Hepatocyte (in vitro differentiated cells): Measurements from ENCODE around the gene HERC4. TPM values are rescaled to one million over a fixed set of nuclear protein-coding genes. Genes with fewer than 3 reads are reported as not detected.
"Not testable (repeated sequence)": the region's sequence is repeated elsewhere in the genome, so short reads cannot be mapped to it uniquely, and the experiment has no call there.

Experiments used
- DNase-seq: peaks from one replicate; pipeline ENCODE4 v3.0.0-alpha.2; 2016; ENCODE audit warnings: low spot score
- H2AFZ ChIP-seq: fragments of 200-600 bp; sonication (generic); 2 replicates; pipeline ENCODE4 v1.6.0; 2016; ENCODE audit warnings: antibody characterized with exemption, mild to moderate bottlenecking
- H3K27ac ChIP-seq: fragments of 200-600 bp; sonication (generic); 2 replicates; pipeline ENCODE4 v1.5.1; 2016; ENCODE audit warnings: mild to moderate bottlenecking
- H3K27me3 ChIP-seq: fragments of 200-600 bp; sonication (generic); 2 replicates; pipeline ENCODE4 v1.6.1; 2016
- H3K36me3 ChIP-seq: fragments of 200-600 bp; sonication (generic); replicated peaks from 2 replicates; pipeline ENCODE4 v1.5.1; 2016; ENCODE audit warnings: low read depth; ENCODE audit not compliant: insufficient read depth
- H3K4me1 ChIP-seq: fragments of 200-600 bp; sonication (generic); 2 replicates; pipeline ENCODE4 v1.5.1; 2016; ENCODE audit warnings: mild to moderate bottlenecking, moderate library complexity; ENCODE audit not compliant: insufficient read depth
- H3K4me2 ChIP-seq: fragments of 200-600 bp; sonication (generic); 2 replicates; pipeline ENCODE4 v1.6.0; 2016
- H3K4me3 ChIP-seq: fragments of 200-600 bp; sonication (generic); 2 replicates; pipeline ENCODE4 v1.5.1; 2016; ENCODE audit warnings: mild to moderate bottlenecking
- H3K79me2 ChIP-seq: fragments of 200-600 bp; sonication (generic); 2 replicates; pipeline ENCODE4 v1.6.0; 2017; ENCODE audit warnings: mild to moderate bottlenecking
- H3K9me2 ChIP-seq: fragments of 200-600 bp; sonication (generic); replicated peaks from 2 replicates; pipeline ENCODE4 v1.6.0; 2017; ENCODE audit warnings: mild to moderate bottlenecking; ENCODE audit not compliant: insufficient read depth
- H3K9me3 ChIP-seq: fragments of 200-600 bp; sonication (generic); 2 replicates; pipeline ENCODE4 v1.5.1; 2016; ENCODE audit warnings: low read depth, mild to moderate bottlenecking
- H4K20me1 ChIP-seq: fragments of 200-600 bp; sonication (generic); 2 replicates; pipeline ENCODE4 v1.6.0; 2016; ENCODE audit warnings: mild to moderate bottlenecking; ENCODE audit not compliant: insufficient read depth, poor library complexity, severe bottlenecking
- EZH2 ChIP-seq: fragments of 200-600 bp; sonication (generic); IDR thresholded peaks from 2 replicates; pipeline ENCODE4 v1.6.1; 2016; ENCODE audit warnings: antibody characterized with exemption, mild to moderate bottlenecking, borderline replicate concordance
- EZH2phosphoT487 ChIP-seq: fragments of 200-600 bp; sonication (generic); IDR thresholded peaks from one replicate; pipeline ENCODE4 v1.6.1; 2018; ENCODE audit warnings: antibody characterized with exemption, mild to moderate bottlenecking, low read depth, moderate library complexity; ENCODE audit not compliant: unreplicated experiment, severe bottlenecking
- WGBS: methylation state at CpG from one replicate; pipeline ENCODE4 v1.1.6; 2016; ENCODE audit warnings: low lambda C conversion rate; ENCODE audit errors: missing lambda C conversion rate; 5-methylcytosine and 5-hydroxymethylcytosine counted together
- polyA plus RNA-seq: library from polyadenylated mRNA; unstranded; fragments of >200 nt; fragmentation: Nextera tagmentation; extraction: Ambion mirVana; gene quantifications from 2 replicates; pipeline ENCODE4 v1.2.1, GENCODE V29; 2016
- total RNA-seq: library from RNA; depleted of rRNA; stranded (reverse); fragments of >200 nt; gene quantifications from 2 replicates; pipeline ENCODE4 v1.2.3, GENCODE V29; 2014
- TF ChIP-seq, protein P1 (sequence below): fragments of 200-600 bp; sonication (generic); IDR thresholded peaks from 2 replicates; pipeline ENCODE4 v1.5.1; 2016; ENCODE audit warnings: antibody characterized with exemption, mild to moderate bottlenecking; ENCODE audit not compliant: poor library complexity

HERC4 gene
- total and polyA plus RNA-seq, 2 experiments from 2014 or later: 23.3 to 54.0 TPM

DNA sequence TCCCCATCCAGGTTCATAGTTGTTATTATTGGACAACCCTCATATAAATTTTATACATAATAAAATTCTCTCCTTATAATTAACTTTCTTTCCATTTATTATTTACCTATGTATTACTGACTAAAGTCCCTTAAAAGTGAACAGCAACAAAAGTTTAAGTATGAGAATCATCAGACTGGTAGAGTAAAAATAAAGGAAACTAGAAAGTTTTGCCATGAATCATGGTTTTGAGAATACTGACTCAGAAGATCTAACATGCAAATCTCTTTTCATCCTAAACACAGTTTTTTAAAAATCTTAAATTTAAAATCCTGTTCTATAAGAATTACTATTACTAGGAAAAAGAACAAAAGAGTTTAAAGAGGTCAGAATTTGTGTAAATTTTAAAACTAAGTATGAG is 32.1 kb downstream of the HERC4 start:
- Histone ChIP-seq H3K27ac (no peak overlapping the region), H3K4me3 (no peak overlapping the region), H3K4me1 (no peaks in the 10 kb centered on the region), H2AFZ (no peak overlapping the region), H3K4me2 (no peak overlapping the region), H3K79me2 (peaks cover 10% of the 10 kb centered on the region), H3K9me2 (no peaks in the 10 kb centered on the region), H3K27me3 (no peaks in the 10 kb centered on the region), H3K36me3 (no peaks in the 10 kb centered on the region), H3K9me3 (no peaks in the 10 kb centered on the region), H4K20me1 (no peaks in the 10 kb centered on the region)
- TF ChIP-seq EZH2 (no peak), EZH2phosphoT487 (no peak)
- TF ChIP-seq, protein P1, sequence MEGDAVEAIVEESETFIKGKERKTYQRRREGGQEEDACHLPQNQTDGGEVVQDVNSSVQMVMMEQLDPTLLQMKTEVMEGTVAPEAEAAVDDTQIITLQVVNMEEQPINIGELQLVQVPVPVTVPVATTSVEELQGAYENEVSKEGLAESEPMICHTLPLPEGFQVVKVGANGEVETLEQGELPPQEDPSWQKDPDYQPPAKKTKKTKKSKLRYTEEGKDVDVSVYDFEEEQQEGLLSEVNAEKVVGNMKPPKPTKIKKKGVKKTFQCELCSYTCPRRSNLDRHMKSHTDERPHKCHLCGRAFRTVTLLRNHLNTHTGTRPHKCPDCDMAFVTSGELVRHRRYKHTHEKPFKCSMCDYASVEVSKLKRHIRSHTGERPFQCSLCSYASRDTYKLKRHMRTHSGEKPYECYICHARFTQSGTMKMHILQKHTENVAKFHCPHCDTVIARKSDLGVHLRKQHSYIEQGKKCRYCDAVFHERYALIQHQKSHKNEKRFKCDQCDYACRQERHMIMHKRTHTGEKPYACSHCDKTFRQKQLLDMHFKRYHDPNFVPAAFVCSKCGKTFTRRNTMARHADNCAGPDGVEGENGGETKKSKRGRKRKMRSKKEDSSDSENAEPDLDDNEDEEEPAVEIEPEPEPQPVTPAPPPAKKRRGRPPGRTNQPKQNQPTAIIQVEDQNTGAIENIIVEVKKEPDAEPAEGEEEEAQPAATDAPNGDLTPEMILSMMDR: no peak
- DNase-seq: no peak

DNA sequence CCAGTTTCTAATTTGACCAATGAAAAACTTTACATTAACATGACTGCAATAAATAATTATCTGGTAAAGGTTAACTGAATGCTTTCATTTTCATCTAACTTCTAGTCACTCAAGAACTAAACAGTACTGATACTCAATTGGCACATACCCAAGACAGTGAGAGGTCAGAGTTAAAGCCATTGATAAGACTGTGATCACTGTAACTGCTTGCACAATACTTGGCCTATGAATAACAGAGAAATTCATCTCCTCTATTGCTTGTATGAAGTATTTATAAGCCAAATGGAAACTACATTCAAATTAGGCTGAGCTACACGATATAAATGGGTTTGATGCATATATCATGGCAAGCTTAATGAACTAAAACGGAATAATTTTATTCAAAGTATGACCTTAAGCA is 43.0 kb downstream of the HERC4 start:
- Histone ChIP-seq H3K36me3 (no peaks in the 10 kb centered on the region), H2AFZ (no peak overlapping the region), H3K4me1 (no peaks in the 10 kb centered on the region), H3K4me2 (no peak overlapping the region), H3K9me2 (no peaks in the 10 kb centered on the region), H3K27me3 (no peaks in the 10 kb centered on the region), H3K27ac (no peak overlapping the region), H3K79me2 (no peaks in the 10 kb centered on the region), H3K4me3 (no peak overlapping the region), H4K20me1 (no peaks in the 10 kb centered on the region), H3K9me3 (no peaks in the 10 kb centered on the region)
- WGBS: 95% methylated on average over 2 of the region's 2 CpGs
- DNase-seq: peak; percentile 11
- TF ChIP-seq, protein P1: no peak
- no peak for TF ChIP-seq EZH2
- no peak for TF ChIP-seq EZH2phosphoT487

DNA sequence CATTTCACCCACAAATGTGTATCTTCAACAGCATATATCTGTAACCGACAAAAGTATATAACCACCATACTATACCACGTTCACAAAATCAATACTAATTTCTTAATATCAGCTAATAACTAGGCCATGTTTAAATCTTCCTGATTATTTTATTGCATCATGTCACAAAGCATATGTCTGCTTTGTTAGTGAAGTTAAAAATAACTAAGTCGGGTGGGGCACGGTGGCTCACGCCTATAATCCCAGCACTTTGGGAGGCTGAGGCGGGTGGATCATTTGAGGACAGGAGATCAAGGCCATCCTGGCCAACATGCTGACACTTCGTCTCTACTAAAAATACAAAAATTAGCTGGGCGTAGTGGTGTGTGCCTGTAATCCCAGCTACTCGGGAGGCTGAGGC is 47.7 kb downstream of the HERC4 start:
- no peaks in the 10 kb centered on the region for H4K20me1 ChIP-seq
- 95% methylated on average over 9 of the region's 9 CpGs for WGBS
- H3K4me1 ChIP-seq: no peaks in the 10 kb centered on the region
- H3K9me2 ChIP-seq: no peaks in the 10 kb centered on the region
- TF ChIP-seq EZH2 (no peak), EZH2phosphoT487 (no peak)
- TF ChIP-seq, protein P1: no peak
- H3K27me3 ChIP-seq: no peaks in the 10 kb centered on the region
- no peaks in the 10 kb centered on the region for H3K36me3 ChIP-seq
- DNase-seq: no peak
- H3K9me3 ChIP-seq: no peaks in the 10 kb centered on the region
- H2AFZ ChIP-seq: no peak overlapping the region
- H3K4me3 ChIP-seq: no peak overlapping the region
- H3K27ac ChIP-seq: no peak overlapping the region
- H3K79me2 ChIP-seq: no peaks in the 10 kb centered on the region
- no peak overlapping the region for H3K4me2 ChIP-seq

DNA sequence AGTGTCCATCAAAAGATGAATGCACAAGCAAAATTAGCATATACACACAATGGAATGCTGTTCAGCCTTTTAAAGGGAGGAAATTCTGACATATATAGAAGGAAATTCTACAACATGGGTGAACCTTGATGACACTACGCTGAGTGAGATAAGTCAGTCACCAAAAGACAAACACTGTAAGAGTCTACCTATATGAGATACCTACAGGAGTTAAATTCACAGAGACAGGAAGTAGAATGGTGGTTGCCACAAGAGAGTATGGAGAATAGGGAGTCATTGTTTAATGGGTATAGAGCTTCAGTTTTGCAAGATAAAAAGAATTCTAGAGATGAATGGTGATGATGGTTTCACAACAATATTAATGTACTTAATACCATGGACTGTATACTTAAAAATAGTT is 51.8 kb downstream of the HERC4 start:
- no peak overlapping the region for H3K4me3 ChIP-seq
- H3K9me3 ChIP-seq: no peaks in the 10 kb centered on the region
- TF ChIP-seq EZH2phosphoT487 (no peak), EZH2 (no peak)
- TF ChIP-seq, protein P1: no peak
- DNase-seq: no peak
- H3K4me2 ChIP-seq: no peak overlapping the region
- no peaks in the 10 kb centered on the region for H3K9me2 ChIP-seq
- H3K36me3 ChIP-seq: peaks cover 5% of the 10 kb centered on the region
- no peaks in the 10 kb centered on the region for H3K79me2 ChIP-seq
- 91% methylated on average over 1 of the region's 1 CpG for WGBS
- no peak overlapping the region for H3K27ac ChIP-seq
- no peaks in the 10 kb centered on the region for H3K27me3 ChIP-seq
- H2AFZ ChIP-seq: no peak overlapping the region
- H4K20me1 ChIP-seq: no peaks in the 10 kb centered on the region
- H3K4me1 ChIP-seq: no peaks in the 10 kb centered on the region

DNA sequence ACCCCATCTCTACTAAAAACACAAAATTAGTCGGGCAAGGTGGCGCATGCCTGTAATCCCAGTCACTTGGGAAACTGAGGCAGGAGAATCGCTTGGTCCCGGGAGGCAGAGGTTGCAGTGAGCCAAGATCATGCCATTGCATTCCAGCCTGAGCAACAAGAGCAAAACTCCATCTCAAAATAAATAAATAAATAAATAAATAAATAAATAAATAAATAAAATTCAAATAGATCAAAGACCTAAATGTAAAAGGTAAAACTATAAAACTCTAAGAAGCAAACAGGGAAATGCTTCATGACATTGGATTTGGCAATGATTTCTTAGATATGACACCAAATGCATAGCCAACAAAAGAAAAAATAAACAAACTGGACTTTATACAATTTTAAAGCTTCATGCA is 52.8 kb downstream of the HERC4 start:
- not testable (repeated sequence) for H3K9me2 ChIP-seq, H4K20me1 ChIP-seq, H2AFZ ChIP-seq, H3K9me3 ChIP-seq, H3K27me3 ChIP-seq, H3K36me3 ChIP-seq, H3K27ac ChIP-seq, H3K4me3 ChIP-seq, H3K4me1 ChIP-seq, H3K79me2 ChIP-seq, DNase-seq, H3K4me2 ChIP-seq
- WGBS: 95% methylated on average over 4 of the region's 4 CpGs

DNA sequence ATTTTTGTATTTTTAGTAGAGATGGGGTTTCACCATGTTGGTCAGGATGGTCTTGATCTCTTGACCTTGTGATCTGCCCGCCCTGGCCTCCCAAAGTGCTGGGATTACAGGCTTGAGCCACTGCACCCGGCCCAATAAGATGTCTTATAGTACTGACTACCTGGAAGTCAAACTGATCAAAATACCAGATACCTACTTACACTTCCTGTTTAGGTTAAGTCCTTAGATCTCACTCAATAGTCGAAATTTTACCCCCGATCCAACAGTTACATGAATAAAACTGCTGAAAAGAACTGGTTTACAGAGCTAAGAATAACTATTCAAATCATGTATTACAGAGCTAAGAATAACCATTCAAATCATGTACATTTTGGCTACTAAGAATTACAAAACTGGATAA is 58.6 kb downstream of the HERC4 start:
- DNase-seq, H3K27me3 ChIP-seq, H3K79me2 ChIP-seq, H3K4me3 ChIP-seq, H3K27ac ChIP-seq, H3K4me2 ChIP-seq, H3K9me2 ChIP-seq, H2AFZ ChIP-seq, H3K9me3 ChIP-seq, H4K20me1 ChIP-seq, H3K4me1 ChIP-seq, H3K36me3 ChIP-seq: not testable (repeated sequence)
- 94% methylated on average over 4 of the region's 4 CpGs for WGBS
